T-helper 1 cell treated with Interleukin-12 subunit alpha and Interleukin-12 subunit beta and Interleukin-4 antibody, amounts not matched to agents 30 μg/mL and 1 μg/mL, for 36 hours (primary cell): ENCODE results near the gene GLT1D1.

Experiments used
- H3K27ac Mint-ChIP-seq: one replicate; pipeline ENCODE4 v1.8.0; 2021; ENCODE audit warnings: mild to moderate bottlenecking, mixed read lengths
- H3K27me3 Mint-ChIP-seq: one replicate; pipeline ENCODE4 v1.8.0; 2021; ENCODE audit warnings: low read depth, mixed read lengths
- H3K36me3 Mint-ChIP-seq: one replicate; pipeline ENCODE4 v1.8.0; 2021; ENCODE audit warnings: low read depth, mixed read lengths
- H3K4me1 Mint-ChIP-seq: one replicate; pipeline ENCODE4 v1.8.0; 2021; ENCODE audit warnings: low read depth, mixed read lengths
- H3K4me3 Mint-ChIP-seq: one replicate; pipeline ENCODE4 v1.8.0; 2021; ENCODE audit warnings: mild to moderate bottlenecking, moderate library complexity, mixed read lengths
- H3K9me3 Mint-ChIP-seq: one replicate; pipeline ENCODE4 v1.8.0; 2021; ENCODE audit warnings: mixed read lengths

The GLT1D1 gene

DNA sequence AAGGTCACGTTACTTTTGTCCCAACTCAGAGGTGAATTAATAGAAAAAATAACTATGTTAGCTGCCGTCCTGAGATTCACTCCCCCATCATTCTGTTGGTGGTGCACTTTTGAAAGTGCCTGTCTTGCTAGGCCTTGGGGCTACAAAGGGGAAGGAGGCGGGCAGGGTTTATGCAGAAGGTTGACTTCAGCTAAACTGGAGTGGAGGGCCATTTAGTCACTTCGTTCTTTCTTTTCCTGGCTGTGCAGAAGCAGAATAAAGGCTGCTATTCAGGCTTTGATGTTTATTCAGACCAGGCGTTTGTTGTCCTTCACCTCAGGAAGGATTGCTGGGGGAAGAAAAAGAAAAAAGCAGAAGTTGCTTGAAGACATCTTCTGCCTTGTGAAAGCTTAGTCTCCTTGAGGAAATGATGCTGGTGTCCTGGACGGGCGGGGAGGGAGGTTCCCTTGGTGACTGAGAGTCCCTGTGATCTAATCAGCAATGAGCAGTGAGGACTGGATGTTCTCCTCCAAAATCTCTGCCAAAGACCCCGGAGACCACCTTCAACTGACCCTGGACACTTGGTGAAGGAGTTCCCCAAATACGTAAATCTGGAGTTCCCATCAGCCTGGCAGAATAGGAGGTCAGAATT lies 4.0 kb downstream of the GLT1D1 start:
- Mint-ChIP-seq H3K4me1 (no peaks in the 10 kb centered on the region), H3K9me3 (no peaks in the 10 kb centered on the region), H3K27ac (no peak overlapping the region), H3K27me3 (peaks cover 19% of the 10 kb centered on the region), H3K4me3 (no peak overlapping the region), H3K36me3 (no peaks in the 10 kb centered on the region)

DNA sequence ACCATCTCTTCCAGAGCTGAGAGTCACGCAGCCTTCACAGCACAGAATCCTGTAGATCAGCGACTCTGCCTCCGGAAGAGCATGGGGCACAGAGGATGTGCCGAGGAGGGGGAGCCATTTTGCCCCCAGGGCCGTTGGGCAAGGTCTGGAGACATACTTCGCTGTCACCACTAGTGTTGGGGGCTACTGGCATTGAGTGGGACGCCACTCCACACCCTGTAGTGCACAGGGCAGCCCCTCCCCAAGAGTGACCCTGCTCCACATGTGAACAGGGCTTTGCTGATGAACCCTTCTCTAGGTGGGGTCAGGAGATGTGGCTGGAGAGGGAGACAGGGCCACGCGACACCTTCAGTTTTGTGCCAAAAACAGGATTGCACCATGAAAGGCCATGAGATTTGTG lies 6.0 kb downstream of the GLT1D1 start:
- Mint-ChIP-seq H3K4me3 (no peak overlapping the region), H3K27ac (no peak overlapping the region), H3K9me3 (no peaks in the 10 kb centered on the region), H3K36me3 (no peaks in the 10 kb centered on the region), H3K4me1 (peaks cover under 1% of the 10 kb centered on the region), H3K27me3 (peaks cover 9% of the 10 kb centered on the region)

DNA sequence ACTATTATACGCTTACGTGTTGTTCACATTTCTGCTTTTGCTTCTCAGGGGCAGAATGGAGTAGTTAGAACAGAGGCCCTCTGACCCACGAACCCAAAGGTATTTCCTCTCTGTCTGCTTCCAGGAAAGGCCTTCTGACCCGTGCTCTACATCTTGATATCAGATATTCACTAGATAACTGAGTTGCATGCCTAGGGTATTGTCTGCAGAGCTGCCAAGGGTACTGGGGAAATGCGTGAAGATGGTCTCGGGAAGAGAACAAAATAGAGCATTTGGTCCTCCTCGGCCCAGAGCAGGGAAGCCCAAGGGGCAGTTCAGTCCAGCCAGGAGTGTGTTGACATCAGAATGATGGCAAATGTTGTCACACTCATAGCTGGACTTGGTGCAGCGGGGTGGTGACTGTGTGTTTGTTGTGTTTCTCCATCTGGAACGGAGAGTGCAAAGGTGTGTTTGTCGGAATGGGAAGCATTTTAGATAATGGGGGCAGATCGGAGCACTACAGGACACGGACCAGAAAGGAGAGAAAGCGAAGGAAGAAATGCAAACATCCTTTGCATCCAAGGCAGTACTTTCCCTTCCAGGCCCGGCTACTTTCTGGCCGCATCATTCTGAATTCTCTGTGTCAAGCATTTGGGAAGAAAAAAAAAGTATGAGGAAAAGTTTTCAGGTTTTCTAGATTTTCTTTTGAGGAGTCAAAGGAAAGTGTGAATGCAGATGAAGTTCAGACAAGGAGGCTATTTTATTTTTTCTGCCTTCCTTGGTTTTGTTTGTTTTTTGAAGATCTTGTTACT lies 8.1 kb downstream of the GLT1D1 start:
- Mint-ChIP-seq H3K27ac (no peak overlapping the region), H3K4me1 (peaks cover 3% of the 10 kb centered on the region), H3K9me3 (no peaks in the 10 kb centered on the region), H3K27me3 (peaks cover 3% of the 10 kb centered on the region), H3K36me3 (no peaks in the 10 kb centered on the region), H3K4me3 (no peak overlapping the region)

GRCh38 chr12:128863957-128864356 lies 10.7 kb downstream of the GLT1D1 start:
- Mint-ChIP-seq H3K27me3 (peaks cover 1% of the 10 kb centered on the region), H3K27ac (no peak overlapping the region), H3K36me3 (no peaks in the 10 kb centered on the region), H3K4me3 (no peak overlapping the region), H3K4me1 (peaks cover 3% of the 10 kb centered on the region), H3K9me3 (no peaks in the 10 kb centered on the region)

DNA sequence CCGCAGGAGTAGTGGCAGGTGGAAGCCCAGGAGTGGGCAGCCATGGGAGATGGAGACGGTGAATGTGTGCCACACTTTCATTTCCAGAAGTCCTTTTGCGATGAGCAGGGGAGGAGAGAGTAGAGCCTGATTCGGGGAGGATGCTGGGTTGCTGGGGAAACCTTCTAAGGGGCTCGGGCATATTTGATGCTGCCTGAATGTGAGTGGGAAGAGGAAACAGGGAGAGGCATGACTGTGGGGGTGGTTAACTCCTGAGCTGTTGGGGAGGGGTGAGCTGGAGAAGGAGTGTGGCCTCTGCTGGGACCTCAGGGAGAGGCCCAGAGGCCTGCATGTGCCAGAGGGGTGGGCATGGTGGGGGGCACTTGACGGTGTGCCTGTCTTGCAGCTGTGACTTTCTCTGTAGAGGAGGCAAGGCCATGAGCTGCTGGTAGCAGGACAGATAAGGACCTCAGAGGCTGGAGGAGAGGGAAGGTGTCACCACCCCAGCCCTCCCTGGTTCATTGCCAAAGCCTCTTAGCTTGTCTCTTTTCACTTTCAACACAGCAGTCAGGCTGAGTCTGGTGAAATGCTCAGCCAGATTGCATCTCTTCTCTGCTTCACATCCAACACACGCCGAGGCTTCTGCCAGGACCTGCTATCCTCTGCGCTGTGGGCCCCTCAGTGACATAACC lies 11.4 kb downstream of the GLT1D1 start:
- H3K9me3 Mint-ChIP-seq, result no peaks in the 10 kb centered on the region
- H3K4me3 Mint-ChIP-seq, result no peak overlapping the region
- peaks cover 3% of the 10 kb centered on the region for H3K4me1 Mint-ChIP-seq
- no peaks in the 10 kb centered on the region for H3K36me3 Mint-ChIP-seq
- H3K27ac Mint-ChIP-seq, result no peak overlapping the region
- no peaks in the 10 kb centered on the region for H3K27me3 Mint-ChIP-seq

DNA sequence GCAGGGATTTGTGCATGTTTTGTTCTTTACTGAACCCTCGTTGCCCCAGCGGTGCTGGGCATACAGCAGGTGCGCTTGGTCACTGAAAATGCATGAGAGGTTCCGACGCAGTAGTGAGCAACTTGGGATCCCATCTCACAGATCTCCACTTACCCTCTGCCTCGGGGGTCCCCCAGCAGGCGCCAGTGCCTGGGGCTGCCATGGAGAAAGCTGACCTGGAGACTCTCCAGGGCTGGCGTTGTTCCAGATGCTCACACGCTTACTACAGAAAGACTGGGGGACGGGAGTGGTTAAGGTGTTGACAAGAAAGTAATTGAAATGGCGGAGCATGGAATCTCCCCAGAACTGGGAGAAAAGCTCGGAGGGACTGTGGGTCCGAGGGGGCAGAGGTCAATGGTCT lies 14.2 kb downstream of the GLT1D1 start:
- Mint-ChIP-seq H3K4me3 (no peak overlapping the region), H3K27ac (no peak overlapping the region), H3K9me3 (no peaks in the 10 kb centered on the region), H3K27me3 (no peaks in the 10 kb centered on the region), H3K36me3 (no peaks in the 10 kb centered on the region), H3K4me1 (peaks cover 3% of the 10 kb centered on the region)

DNA sequence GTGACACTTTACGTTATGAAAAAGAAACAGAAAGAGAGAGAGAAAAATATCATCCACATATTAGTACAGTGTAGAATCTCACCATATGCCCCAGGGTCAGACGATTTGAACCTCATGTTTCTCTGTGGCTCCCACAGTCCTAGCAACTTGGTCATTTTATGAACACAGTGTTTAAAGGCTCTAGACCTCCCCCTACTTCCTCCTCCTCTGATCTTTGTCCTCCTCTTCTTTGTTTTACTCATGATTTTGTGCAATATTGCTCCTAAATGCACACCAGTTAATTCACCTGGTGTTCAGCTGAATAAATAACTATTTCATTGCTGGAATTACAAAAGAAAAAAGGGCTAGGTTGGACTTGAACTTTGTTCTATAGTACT lies 18.2 kb downstream of the GLT1D1 start:
- Mint-ChIP-seq H3K4me1 (no peaks in the 10 kb centered on the region), H3K36me3 (peaks cover 3% of the 10 kb centered on the region), H3K4me3 (no peak overlapping the region), H3K27me3 (no peaks in the 10 kb centered on the region), H3K9me3 (peaks cover 10% of the 10 kb centered on the region), H3K27ac (no peak overlapping the region)

- peaks cover 3% of the 10 kb centered on the region for H3K36me3 Mint-ChIP-seq
- no peaks in the 10 kb centered on the region for H3K4me1 Mint-ChIP-seq
Measured at GRCh38 chr12:128872303-128872702, 19.0 kb downstream of the GLT1D1 start.

GRCh38 chr12:128876559-128876958 lies 23.3 kb downstream of the GLT1D1 start:
- Mint-ChIP-seq H3K4me3 (no peak overlapping the region), H3K36me3 (peaks cover 3% of the 10 kb centered on the region), H3K27me3 (no peaks in the 10 kb centered on the region), H3K27ac (no peak overlapping the region), H3K9me3 (peaks cover 28% of the 10 kb centered on the region), H3K4me1 (no peaks in the 10 kb centered on the region)

More at GRCh38 chr12:128872303-128872702, 19.0 kb downstream of the GLT1D1 start:
- Mint-ChIP-seq H3K27ac (no peak overlapping the region), H3K4me3 (no peak overlapping the region), H3K27me3 (no peaks in the 10 kb centered on the region), H3K9me3 (peaks cover 17% of the 10 kb centered on the region)

- H3K27me3 Mint-ChIP-seq, result no peaks in the 10 kb centered on the region
Measured at GRCh38 chr12:128879898-128880764, 26.9 kb downstream of the GLT1D1 start.

DNA sequence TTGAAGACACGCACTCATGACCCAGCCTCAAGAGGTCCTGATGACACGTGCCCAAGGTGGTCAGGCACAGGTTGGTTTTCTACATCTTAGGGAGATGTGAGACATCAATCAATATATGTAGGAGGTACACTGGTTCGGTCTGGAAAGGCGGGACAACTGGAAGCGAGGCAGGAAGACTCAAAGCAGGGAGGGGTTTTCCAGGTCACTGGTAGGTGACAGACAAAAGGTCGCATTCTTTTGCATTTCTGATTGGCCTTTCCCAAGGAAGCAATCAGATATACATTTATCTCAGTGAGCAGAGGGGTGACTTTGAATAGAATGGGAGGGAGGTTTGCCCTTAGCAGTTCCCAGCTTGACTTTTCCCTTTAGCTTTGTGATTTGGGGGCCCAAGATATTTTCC lies 38.6 kb downstream of the GLT1D1 start:
- Mint-ChIP-seq H3K27ac (no peak overlapping the region), H3K4me1 (no peaks in the 10 kb centered on the region), H3K36me3 (no peaks in the 10 kb centered on the region)

More at GRCh38 chr12:128879898-128880764, 26.9 kb downstream of the GLT1D1 start:
- Mint-ChIP-seq H3K9me3 (peaks cover 22% of the 10 kb centered on the region), H3K4me3 (no peak overlapping the region), H3K27ac (no peak overlapping the region), H3K4me1 (no peaks in the 10 kb centered on the region), H3K36me3 (no peaks in the 10 kb centered on the region)

GRCh38 chr12:128903236-128903635 lies 50.0 kb downstream of the GLT1D1 start:
- Mint-ChIP-seq H3K4me3 (no peak overlapping the region), H3K4me1 (no peaks in the 10 kb centered on the region), H3K9me3 (no peaks in the 10 kb centered on the region), H3K27me3 (peaks cover under 1% of the 10 kb centered on the region), H3K36me3 (peaks cover 3% of the 10 kb centered on the region), H3K27ac (no peak overlapping the region)

More for the DNA sequence above, 38.6 kb downstream of the GLT1D1 start:
- Mint-ChIP-seq H3K4me3 (no peak overlapping the region), H3K27me3 (peaks cover 4% of the 10 kb centered on the region), H3K9me3 (no peaks in the 10 kb centered on the region)

DNA sequence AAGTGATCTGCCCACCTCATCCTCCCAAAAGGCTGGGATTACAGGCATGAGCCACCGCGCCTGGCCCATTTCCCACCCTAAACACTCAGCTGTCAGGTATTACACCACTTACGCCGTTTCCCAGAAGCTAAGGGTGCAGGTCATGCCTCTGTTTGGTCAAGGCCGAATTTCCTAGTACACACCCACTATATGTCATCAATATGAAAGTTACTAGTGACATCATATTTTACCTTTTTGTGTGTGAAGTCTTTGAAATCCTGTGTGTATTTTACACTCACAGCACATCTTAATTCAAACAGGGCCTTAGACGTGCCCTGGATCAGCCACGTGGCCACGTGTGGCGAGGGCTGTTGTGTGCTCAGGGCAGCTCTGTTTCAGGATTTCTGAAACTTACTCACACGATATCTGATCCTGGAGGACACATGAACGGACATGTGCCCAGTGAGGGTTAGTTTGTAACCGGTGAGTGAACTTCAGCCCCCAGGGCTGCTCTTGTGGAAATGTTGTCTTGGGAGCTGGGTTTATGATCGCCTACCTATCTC lies 51.8 kb downstream of the GLT1D1 start:
- H3K27me3 Mint-ChIP-seq, result no peaks in the 10 kb centered on the region
- no peak overlapping the region for H3K4me3 Mint-ChIP-seq
- H3K27ac Mint-ChIP-seq, result no peak overlapping the region
- peaks cover 3% of the 10 kb centered on the region for H3K36me3 Mint-ChIP-seq
- no peaks in the 10 kb centered on the region for H3K9me3 Mint-ChIP-seq
- H3K4me1 Mint-ChIP-seq, result peaks cover 2% of the 10 kb centered on the region
